ENCODE data around the gene SEPHS2.

- TF ChIP-seq ZNF274 (IDR thresholded peaks at IDR 0.05; ENCODE audit: low read depth, low read length) (no peak), YY1 (IDR thresholded peaks at IDR 0.05; ENCODE audit: insufficient read depth, insufficient read length) (no peak), SUZ12 (IDR thresholded peaks at IDR 0.05; ENCODE audit: extremely low read depth, insufficient read depth, insufficient read length) (no peak)
Observed at GRCh38 chr16:30481381-30481780, 35.7 kb upstream of the SEPHS2 start.

Data from NT2/D1 (cell line).